ENCODE results near the gene ABCF2.

Gene ABCF2

DNA sequence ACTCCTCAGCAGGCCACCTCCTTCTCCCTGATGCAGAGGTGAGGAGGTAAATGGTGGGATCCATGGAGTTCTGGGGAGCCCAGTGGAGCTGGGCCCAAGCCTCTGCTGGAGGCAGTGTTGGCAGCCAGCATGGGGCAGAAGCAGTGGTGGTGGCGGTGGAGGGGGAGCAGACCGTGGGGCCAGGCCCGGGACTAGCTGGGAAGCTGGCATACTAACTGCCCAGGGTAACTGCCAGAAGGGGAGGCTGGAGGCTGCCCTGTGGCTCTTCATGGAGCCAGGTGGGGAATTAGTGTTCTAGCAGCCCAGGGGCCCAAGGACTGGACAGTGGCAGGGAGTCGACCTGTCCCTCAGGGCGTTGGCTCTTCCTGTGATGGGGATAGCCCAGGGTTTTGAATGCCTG, 37.6 kb upstream of the ABCF2 start:
- Histone ChIP-seq H3K27me3 (ENCODE audit: low read depth, low read length) (no peaks in the 10 kb centered on the region), H3K9me3 (ENCODE audit: control insufficient read depth in 1 of 2, low read length in 2 of 2) (no peaks in the 10 kb centered on the region), H3K27ac (ENCODE audit: low read length) (no peak overlapping the region), H3K4me3 (ENCODE audit: low read depth in 1 of 2, low read length in 2 of 2) (no peak overlapping the region), H3K36me3 (ENCODE audit: control insufficient read depth in 1 of 2, insufficient read depth in 2 of 2, low read length in 2 of 2) (no peaks in the 10 kb centered on the region), H3K4me1 (ENCODE audit: control insufficient read depth in 1 of 2, insufficient read depth in 2 of 2, low read length in 2 of 2) (no peaks in the 10 kb centered on the region)

DNA sequence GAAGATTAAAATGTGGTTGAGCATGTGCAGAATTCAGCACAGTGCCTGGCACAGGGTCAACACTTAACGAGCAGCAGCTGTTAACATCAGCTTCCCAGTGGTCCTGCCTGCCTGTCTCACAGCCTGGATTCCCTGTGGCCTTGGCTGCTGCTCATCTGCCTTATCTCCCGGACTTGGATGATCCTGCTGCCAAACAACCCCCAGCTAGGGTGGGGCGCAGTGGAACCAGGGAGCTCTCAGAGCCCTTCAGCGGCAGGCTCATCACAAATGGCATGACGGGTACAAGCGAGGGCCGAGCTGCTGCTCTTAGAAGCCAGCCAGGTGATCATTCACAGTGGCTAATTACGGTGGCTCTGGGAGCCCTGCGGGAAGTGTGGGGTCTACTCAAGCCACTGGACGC, 34.5 kb upstream of the ABCF2 start:
- no peak overlapping the region for H3K4me3 ChIP-seq (ENCODE audit: low read depth in 1 of 2, low read length in 2 of 2)
- no peak overlapping the region for H3K27ac ChIP-seq (ENCODE audit: low read length)
- no peaks in the 10 kb centered on the region for H3K4me1 ChIP-seq (ENCODE audit: control insufficient read depth in 1 of 2, insufficient read depth in 2 of 2, low read length in 2 of 2)
- H3K9me3 ChIP-seq (ENCODE audit: control insufficient read depth in 1 of 2, low read length in 2 of 2): no peaks in the 10 kb centered on the region
- no peaks in the 10 kb centered on the region for H3K36me3 ChIP-seq (ENCODE audit: control insufficient read depth in 1 of 2, insufficient read depth in 2 of 2, low read length in 2 of 2)
- H3K27me3 ChIP-seq (ENCODE audit: low read depth, low read length): no peaks in the 10 kb centered on the region

GRCh38 chr7:151260883-151261282, 33.9 kb upstream of the ABCF2 start:
- Histone ChIP-seq H3K9me3 (ENCODE audit: control insufficient read depth in 1 of 2, low read length in 2 of 2) (no peaks in the 10 kb centered on the region), H3K27me3 (ENCODE audit: low read depth, low read length) (no peaks in the 10 kb centered on the region), H3K4me3 (ENCODE audit: low read depth in 1 of 2, low read length in 2 of 2) (no peak overlapping the region), H3K4me1 (ENCODE audit: control insufficient read depth in 1 of 2, insufficient read depth in 2 of 2, low read length in 2 of 2) (no peaks in the 10 kb centered on the region), H3K36me3 (ENCODE audit: control insufficient read depth in 1 of 2, insufficient read depth in 2 of 2, low read length in 2 of 2) (no peaks in the 10 kb centered on the region), H3K27ac (ENCODE audit: low read length) (no peak overlapping the region)

DNA sequence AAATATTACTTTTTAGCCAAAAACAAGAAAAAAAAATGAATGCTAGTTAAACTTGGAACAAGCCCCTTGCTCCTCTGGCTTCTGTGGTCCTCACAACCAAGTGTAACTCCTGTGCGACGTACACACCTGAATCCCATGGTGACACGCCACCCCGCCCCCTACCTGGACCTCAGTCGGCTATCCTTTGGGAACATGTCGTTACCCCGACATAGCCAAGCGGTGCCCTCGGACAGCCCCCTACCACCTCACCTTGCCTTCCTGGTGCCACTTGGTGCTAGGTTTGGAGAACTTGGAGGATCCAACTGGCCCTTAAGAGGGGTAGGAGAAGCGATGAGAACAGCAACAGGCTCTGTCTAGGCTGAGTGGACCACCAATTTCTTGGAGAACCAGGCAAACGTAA, 33.5 kb upstream of the ABCF2 start:
- no peaks in the 10 kb centered on the region for H3K9me3 ChIP-seq (ENCODE audit: control insufficient read depth in 1 of 2, low read length in 2 of 2)
- H3K4me1 ChIP-seq (ENCODE audit: control insufficient read depth in 1 of 2, insufficient read depth in 2 of 2, low read length in 2 of 2): no peaks in the 10 kb centered on the region
- H3K4me3 ChIP-seq (ENCODE audit: low read depth in 1 of 2, low read length in 2 of 2): no peak overlapping the region
- H3K36me3 ChIP-seq (ENCODE audit: control insufficient read depth in 1 of 2, insufficient read depth in 2 of 2, low read length in 2 of 2): no peaks in the 10 kb centered on the region
- no peaks in the 10 kb centered on the region for H3K27me3 ChIP-seq (ENCODE audit: low read depth, low read length)
- H3K27ac ChIP-seq (ENCODE audit: low read length): no peak overlapping the region

GRCh38 chr7:151257990-151258389, 31.0 kb upstream of the ABCF2 start:
- H3K36me3 ChIP-seq (ENCODE audit: control insufficient read depth in 1 of 2, insufficient read depth in 2 of 2, low read length in 2 of 2): no peaks in the 10 kb centered on the region
- no peaks in the 10 kb centered on the region for H3K9me3 ChIP-seq (ENCODE audit: control insufficient read depth in 1 of 2, low read length in 2 of 2)
- H3K4me1 ChIP-seq (ENCODE audit: control insufficient read depth in 1 of 2, insufficient read depth in 2 of 2, low read length in 2 of 2): peaks cover 0 to 4% of the 10 kb centered on the region in 2 donors
- no peak overlapping the region for H3K4me3 ChIP-seq (ENCODE audit: low read depth in 1 of 2, low read length in 2 of 2)
- H3K27ac ChIP-seq (ENCODE audit: low read length): no peak overlapping the region
- H3K27me3 ChIP-seq (ENCODE audit: low read depth, low read length): no peaks in the 10 kb centered on the region

GRCh38 chr7:151256410-151257045, 29.5 kb upstream of the ABCF2 start:
- H3K4me1 ChIP-seq (ENCODE audit: control insufficient read depth in 1 of 2, insufficient read depth in 2 of 2, low read length in 2 of 2): peaks cover 0 to 10% of the 10 kb centered on the region in 2 donors
- H3K4me3 ChIP-seq (ENCODE audit: low read depth in 1 of 2, low read length in 2 of 2): no peak overlapping the region

DNA sequence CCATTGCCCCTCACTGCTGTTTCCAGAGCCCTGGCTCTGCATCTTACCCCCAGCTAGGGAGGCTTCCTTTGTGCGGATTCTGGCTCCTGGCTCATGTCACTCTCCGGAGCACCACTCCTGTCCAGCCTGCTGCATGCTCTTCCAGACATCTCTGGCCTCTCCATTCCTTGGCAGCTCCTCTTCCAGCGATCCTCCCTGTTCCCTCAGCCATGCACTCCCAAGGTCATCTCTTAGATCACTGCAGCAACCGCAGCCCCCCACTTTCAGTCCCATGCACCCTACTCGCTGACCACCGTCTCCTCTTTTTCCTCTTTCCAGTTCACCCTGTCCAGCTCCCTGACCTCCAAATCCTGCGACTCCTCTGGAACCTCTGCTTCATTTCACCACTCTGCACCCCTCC, 28.4 kb upstream of the ABCF2 start:
- Histone ChIP-seq H3K9me3 (ENCODE audit: control insufficient read depth in 1 of 2, low read length in 2 of 2) (no peaks in the 10 kb centered on the region), H3K27me3 (ENCODE audit: low read depth, low read length) (no peaks in the 10 kb centered on the region), H3K27ac (ENCODE audit: low read length) (no peak overlapping the region), H3K4me3 (ENCODE audit: low read depth in 1 of 2, low read length in 2 of 2) (no peak overlapping the region), H3K36me3 (ENCODE audit: control insufficient read depth in 1 of 2, insufficient read depth in 2 of 2, low read length in 2 of 2) (no peaks in the 10 kb centered on the region), H3K4me1 (ENCODE audit: control insufficient read depth in 1 of 2, insufficient read depth in 2 of 2, low read length in 2 of 2) (peaks cover 0 to 22% of the 10 kb centered on the region in 2 donors)

More at GRCh38 chr7:151256410-151257045, 29.5 kb upstream of the ABCF2 start:
- Histone ChIP-seq H3K9me3 (ENCODE audit: control insufficient read depth in 1 of 2, low read length in 2 of 2) (no peaks in the 10 kb centered on the region), H3K27ac (ENCODE audit: low read length) (no peak overlapping the region), H3K36me3 (ENCODE audit: control insufficient read depth in 1 of 2, insufficient read depth in 2 of 2, low read length in 2 of 2) (no peaks in the 10 kb centered on the region), H3K27me3 (ENCODE audit: low read depth, low read length) (no peaks in the 10 kb centered on the region)

- no peaks in the 10 kb centered on the region for H3K9me3 ChIP-seq (ENCODE audit: control insufficient read depth in 1 of 2, low read length in 2 of 2)
- H3K4me1 ChIP-seq (ENCODE audit: control insufficient read depth in 1 of 2, insufficient read depth in 2 of 2, low read length in 2 of 2): peaks cover 0 to 27% of the 10 kb centered on the region in 2 donors
- H3K27ac ChIP-seq (ENCODE audit: low read length): no peak overlapping the region
- H3K36me3 ChIP-seq (ENCODE audit: control insufficient read depth in 1 of 2, insufficient read depth in 2 of 2, low read length in 2 of 2): no peaks in the 10 kb centered on the region
- no peaks in the 10 kb centered on the region for H3K27me3 ChIP-seq (ENCODE audit: low read depth, low read length)
- H3K4me3 ChIP-seq (ENCODE audit: low read depth in 1 of 2, low read length in 2 of 2): no peak overlapping the region
Measured at GRCh38 chr7:151254851-151255250, 27.8 kb upstream of the ABCF2 start.

DNA sequence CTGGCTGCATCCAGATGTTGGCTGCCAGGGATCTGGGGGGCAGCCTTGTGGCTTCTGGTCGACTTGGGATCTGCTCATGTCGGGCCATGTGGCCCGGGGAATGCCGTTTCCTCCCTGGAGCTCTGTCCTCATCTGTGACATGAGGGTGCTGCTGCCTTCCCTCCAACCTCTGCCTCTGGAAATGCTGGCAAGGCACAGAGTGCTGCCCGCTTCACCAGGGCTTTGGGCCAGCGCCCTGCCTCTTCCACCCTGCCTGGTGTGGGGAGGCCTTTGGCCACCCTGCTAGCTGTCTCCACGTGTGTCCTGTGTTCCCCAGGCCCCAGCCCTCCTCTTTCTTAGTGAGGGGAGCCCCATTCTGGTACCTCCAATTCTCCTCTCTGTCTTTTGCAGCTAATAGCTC, 27.3 kb upstream of the ABCF2 start:
- Histone ChIP-seq H3K36me3 (ENCODE audit: control insufficient read depth in 1 of 2, insufficient read depth in 2 of 2, low read length in 2 of 2) (no peaks in the 10 kb centered on the region), H3K27ac (ENCODE audit: low read length) (no peak overlapping the region), H3K4me1 (ENCODE audit: control insufficient read depth in 1 of 2, insufficient read depth in 2 of 2, low read length in 2 of 2) (peaks cover 0 to 32% of the 10 kb centered on the region in 2 donors), H3K4me3 (ENCODE audit: low read depth in 1 of 2, low read length in 2 of 2) (no peak overlapping the region), H3K27me3 (ENCODE audit: low read depth, low read length) (no peaks in the 10 kb centered on the region), H3K9me3 (ENCODE audit: control insufficient read depth in 1 of 2, low read length in 2 of 2) (no peaks in the 10 kb centered on the region)

- peak overlapping the region; percentile 70 for H3K27ac ChIP-seq (ENCODE audit: low read length)
- no peaks in the 10 kb centered on the region for H3K27me3 ChIP-seq (ENCODE audit: low read depth, low read length)
- peaks cover 0 to 34% of the 10 kb centered on the region in 2 donors for H3K4me1 ChIP-seq (ENCODE audit: control insufficient read depth in 1 of 2, insufficient read depth in 2 of 2, low read length in 2 of 2)
- H3K4me3 ChIP-seq (ENCODE audit: low read depth in 1 of 2, low read length in 2 of 2): peak overlapping the region; percentile 49 to 64
- no peaks in the 10 kb centered on the region for H3K9me3 ChIP-seq (ENCODE audit: control insufficient read depth in 1 of 2, low read length in 2 of 2)
- H3K36me3 ChIP-seq (ENCODE audit: control insufficient read depth in 1 of 2, insufficient read depth in 2 of 2, low read length in 2 of 2): no peaks in the 10 kb centered on the region
Measured at GRCh38 chr7:151252961-151253711, 26.1 kb upstream of the ABCF2 start.

DNA sequence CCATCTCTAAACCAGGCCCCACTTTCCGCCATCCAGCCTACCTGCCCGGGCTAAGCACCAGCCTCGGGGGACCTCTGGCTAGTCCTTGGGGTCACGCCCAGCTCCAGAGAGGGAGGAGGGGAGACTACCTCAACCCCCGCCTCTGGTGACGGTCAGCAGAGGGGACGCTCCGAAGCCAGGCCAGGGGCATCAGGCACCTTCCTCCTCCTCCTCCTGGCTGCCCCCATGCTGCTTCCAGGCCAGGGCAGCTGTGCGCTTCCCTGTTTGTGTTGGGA, 25.5 kb upstream of the ABCF2 start:
- no peaks in the 10 kb centered on the region for H3K9me3 ChIP-seq (ENCODE audit: control insufficient read depth in 1 of 2, low read length in 2 of 2)
- H3K4me1 ChIP-seq (ENCODE audit: control insufficient read depth in 1 of 2, insufficient read depth in 2 of 2, low read length in 2 of 2): peaks cover 0 to 40% of the 10 kb centered on the region in 2 donors
- peak overlapping the region; percentile 70 for H3K27ac ChIP-seq (ENCODE audit: low read length)

More for the DNA sequence above, 25.5 kb upstream of the ABCF2 start:
- Histone ChIP-seq H3K27me3 (ENCODE audit: low read depth, low read length) (no peaks in the 10 kb centered on the region), H3K4me3 (ENCODE audit: low read depth in 1 of 2, low read length in 2 of 2) (peak overlapping the region; percentile 49 to 64), H3K36me3 (ENCODE audit: control insufficient read depth in 1 of 2, insufficient read depth in 2 of 2, low read length in 2 of 2) (no peaks in the 10 kb centered on the region)

Data from muscle layer of duodenum (tissue), 2 donors.